ENCODE results near the gene CYTH1.

DNA sequence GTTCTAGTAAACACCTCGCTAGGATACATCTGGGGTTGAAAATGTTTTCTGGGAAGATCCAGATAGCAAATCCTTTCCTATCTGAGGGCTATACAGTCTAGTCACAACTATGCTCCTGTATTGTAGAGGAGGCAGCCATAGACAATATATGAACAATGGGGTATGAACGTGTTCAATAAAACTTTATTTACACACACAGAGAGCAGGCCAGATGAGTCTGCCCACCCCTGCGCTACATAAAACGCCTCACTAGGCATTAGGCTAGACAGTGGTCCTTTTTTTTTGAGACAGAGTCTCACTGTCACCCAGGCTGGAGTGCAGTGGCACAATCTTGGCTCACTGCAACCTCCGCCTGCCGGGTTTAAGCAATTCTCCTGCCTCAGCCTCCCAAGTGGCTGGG, 47.4 kb upstream of the CYTH1 start:
- TF ChIP-seq POLR2A (IDR thresholded peaks at IDR 0.05), result no peak
- TF ChIP-seq, protein P1, sequence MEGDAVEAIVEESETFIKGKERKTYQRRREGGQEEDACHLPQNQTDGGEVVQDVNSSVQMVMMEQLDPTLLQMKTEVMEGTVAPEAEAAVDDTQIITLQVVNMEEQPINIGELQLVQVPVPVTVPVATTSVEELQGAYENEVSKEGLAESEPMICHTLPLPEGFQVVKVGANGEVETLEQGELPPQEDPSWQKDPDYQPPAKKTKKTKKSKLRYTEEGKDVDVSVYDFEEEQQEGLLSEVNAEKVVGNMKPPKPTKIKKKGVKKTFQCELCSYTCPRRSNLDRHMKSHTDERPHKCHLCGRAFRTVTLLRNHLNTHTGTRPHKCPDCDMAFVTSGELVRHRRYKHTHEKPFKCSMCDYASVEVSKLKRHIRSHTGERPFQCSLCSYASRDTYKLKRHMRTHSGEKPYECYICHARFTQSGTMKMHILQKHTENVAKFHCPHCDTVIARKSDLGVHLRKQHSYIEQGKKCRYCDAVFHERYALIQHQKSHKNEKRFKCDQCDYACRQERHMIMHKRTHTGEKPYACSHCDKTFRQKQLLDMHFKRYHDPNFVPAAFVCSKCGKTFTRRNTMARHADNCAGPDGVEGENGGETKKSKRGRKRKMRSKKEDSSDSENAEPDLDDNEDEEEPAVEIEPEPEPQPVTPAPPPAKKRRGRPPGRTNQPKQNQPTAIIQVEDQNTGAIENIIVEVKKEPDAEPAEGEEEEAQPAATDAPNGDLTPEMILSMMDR (IDR thresholded peaks at IDR 0.05), result no peak
